Smooth muscle cell (in vitro differentiated cells): Measurements from ENCODE around the gene CASP5. TPM values are rescaled to one million over a fixed set of nuclear protein-coding genes. Genes with fewer than 3 reads are reported as not detected.
A peak's percentile ranks its signal among the peaks of the same experiment; 100 is the strongest.

ENCODE experiments used
- DNase-seq: peaks from one replicate; lab custom pipeline; 2025; ENCODE audit not compliant: unreplicated experiment; lab: John Stamatoyannopoulos, UW
- H2AFZ ChIP-seq: fragments of 200-600 bp; sonication (generic); 2 replicates; pipeline ENCODE4 v1.6.0; 2016; ENCODE audit warnings: antibody characterized with exemption, low read depth, mild to moderate bottlenecking
- H3F3A ChIP-seq: fragments of 200-600 bp; sonication (generic); 2 replicates; pipeline ENCODE4 v1.6.0; 2017; ENCODE audit warnings: antibody characterized with exemption, low read depth
- H3K27ac ChIP-seq: fragments of 200-600 bp; sonication (generic); 2 replicates; pipeline ENCODE4 v1.5.1; 2016; ENCODE audit warnings: low read depth, mild to moderate bottlenecking
- H3K27me3 ChIP-seq: fragments of 200-600 bp; sonication (generic); 2 replicates; pipeline ENCODE4 v1.6.1; 2016; ENCODE audit warnings: low read depth, mild to moderate bottlenecking
- H3K36me3 ChIP-seq: fragments of 200-600 bp; sonication (generic); 2 replicates; pipeline ENCODE4 v1.5.1; 2016; ENCODE audit warnings: low read depth
- H3K4me1 ChIP-seq: fragments of 200-600 bp; sonication (generic); 2 replicates; pipeline ENCODE4 v1.5.1; 2016; ENCODE audit warnings: low read depth
- H3K4me2 ChIP-seq: fragments of 200-600 bp; sonication (generic); 2 replicates; pipeline ENCODE4 v1.6.0; 2016; ENCODE audit warnings: mild to moderate bottlenecking
- H3K4me3 ChIP-seq: fragments of 200-600 bp; sonication (generic); 2 replicates; pipeline ENCODE4 v1.5.1; 2016; ENCODE audit warnings: mild to moderate bottlenecking
- H3K79me2 ChIP-seq: fragments of 200-600 bp; sonication (generic); 2 replicates; pipeline ENCODE4 v1.6.0; 2016; ENCODE audit warnings: low read depth, mild to moderate bottlenecking
- H3K9ac ChIP-seq: fragments of 200-600 bp; sonication (generic); 2 replicates; pipeline ENCODE4 v1.6.0; 2016; ENCODE audit warnings: low read depth
- H3K9me3 ChIP-seq: fragments of 200-600 bp; sonication (generic); replicated peaks from 2 replicates; pipeline ENCODE4 v1.5.1; 2016; ENCODE audit warnings: low read depth
- H4K20me1 ChIP-seq: fragments of 200-600 bp; sonication (generic); 2 replicates; pipeline ENCODE4 v1.6.0; 2016; ENCODE audit warnings: low read depth
- WGBS: methylation state at CpG from one replicate; pipeline ENCODE4 v1.1.7; 2016; ENCODE audit warnings: low lambda C conversion rate; 5-methylcytosine and 5-hydroxymethylcytosine counted together
- polyA plus RNA-seq: library from polyadenylated mRNA; unstranded; fragments of >200 nt; fragmentation: Nextera tagmentation; extraction: Ambion mirVana; gene quantifications from 2 replicates; pipeline ENCODE4 v1.2.1, GENCODE V29; 2016
- total RNA-seq: library from RNA; depleted of rRNA; stranded (reverse); fragments of >200 nt; gene quantifications from 2 replicates; pipeline ENCODE4 v1.2.3, GENCODE V29; 2014
- TF ChIP-seq, protein P1 (sequence below): fragments of 200-600 bp; sonication (generic); IDR thresholded peaks from 2 replicates; pipeline ENCODE4 v1.5.1; 2017; ENCODE audit warnings: borderline replicate concordance, mild to moderate bottlenecking, antibody characterized with exemption; ENCODE audit not compliant: insufficient read depth, poor library complexity, severe bottlenecking

The CASP5 gene
- total and polyA plus RNA-seq, 2 experiments from 2014 or later, result not detected

DNA sequence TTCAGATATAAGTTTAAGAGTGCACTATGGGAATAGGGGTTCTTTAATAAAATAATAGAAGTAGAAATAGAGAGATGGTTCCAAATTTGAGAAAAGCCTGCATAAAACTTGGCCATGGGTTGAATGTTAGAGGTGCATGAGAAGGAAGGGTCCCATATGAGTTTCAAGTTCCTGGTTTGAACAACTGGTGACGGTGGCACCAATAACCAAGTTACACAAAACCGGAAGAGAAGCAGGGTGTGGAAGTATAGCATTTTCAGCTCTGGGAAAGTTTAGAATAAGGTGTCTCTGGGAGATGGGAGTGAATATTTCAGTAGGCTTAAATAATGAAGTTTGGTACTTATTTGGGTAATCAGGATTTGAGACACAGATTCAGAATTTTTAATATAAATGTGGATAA lies 9.5 kb upstream of the CASP5 start:
- H3K4me1 ChIP-seq, result no peaks in the 10 kb centered on the region
- H3K4me2 ChIP-seq, result no peak overlapping the region
- WGBS, result 98% methylated on average over 2 of the region's 2 CpGs
- no peaks in the 10 kb centered on the region for H3K79me2 ChIP-seq
- no peaks in the 10 kb centered on the region for H3K36me3 ChIP-seq
- no peaks in the 10 kb centered on the region for H3F3A ChIP-seq
- H2AFZ ChIP-seq, result no peak overlapping the region
- no peaks in the 10 kb centered on the region for H3K9me3 ChIP-seq
- no peak overlapping the region for H3K9ac ChIP-seq
- TF ChIP-seq, protein P1, sequence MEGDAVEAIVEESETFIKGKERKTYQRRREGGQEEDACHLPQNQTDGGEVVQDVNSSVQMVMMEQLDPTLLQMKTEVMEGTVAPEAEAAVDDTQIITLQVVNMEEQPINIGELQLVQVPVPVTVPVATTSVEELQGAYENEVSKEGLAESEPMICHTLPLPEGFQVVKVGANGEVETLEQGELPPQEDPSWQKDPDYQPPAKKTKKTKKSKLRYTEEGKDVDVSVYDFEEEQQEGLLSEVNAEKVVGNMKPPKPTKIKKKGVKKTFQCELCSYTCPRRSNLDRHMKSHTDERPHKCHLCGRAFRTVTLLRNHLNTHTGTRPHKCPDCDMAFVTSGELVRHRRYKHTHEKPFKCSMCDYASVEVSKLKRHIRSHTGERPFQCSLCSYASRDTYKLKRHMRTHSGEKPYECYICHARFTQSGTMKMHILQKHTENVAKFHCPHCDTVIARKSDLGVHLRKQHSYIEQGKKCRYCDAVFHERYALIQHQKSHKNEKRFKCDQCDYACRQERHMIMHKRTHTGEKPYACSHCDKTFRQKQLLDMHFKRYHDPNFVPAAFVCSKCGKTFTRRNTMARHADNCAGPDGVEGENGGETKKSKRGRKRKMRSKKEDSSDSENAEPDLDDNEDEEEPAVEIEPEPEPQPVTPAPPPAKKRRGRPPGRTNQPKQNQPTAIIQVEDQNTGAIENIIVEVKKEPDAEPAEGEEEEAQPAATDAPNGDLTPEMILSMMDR, result no peak
- H3K4me3 ChIP-seq, result no peak overlapping the region
- DNase-seq, result no peak
- H3K27me3 ChIP-seq, result no peaks in the 10 kb centered on the region
- H4K20me1 ChIP-seq, result no peaks in the 10 kb centered on the region
- H3K27ac ChIP-seq, result no peak overlapping the region

DNA sequence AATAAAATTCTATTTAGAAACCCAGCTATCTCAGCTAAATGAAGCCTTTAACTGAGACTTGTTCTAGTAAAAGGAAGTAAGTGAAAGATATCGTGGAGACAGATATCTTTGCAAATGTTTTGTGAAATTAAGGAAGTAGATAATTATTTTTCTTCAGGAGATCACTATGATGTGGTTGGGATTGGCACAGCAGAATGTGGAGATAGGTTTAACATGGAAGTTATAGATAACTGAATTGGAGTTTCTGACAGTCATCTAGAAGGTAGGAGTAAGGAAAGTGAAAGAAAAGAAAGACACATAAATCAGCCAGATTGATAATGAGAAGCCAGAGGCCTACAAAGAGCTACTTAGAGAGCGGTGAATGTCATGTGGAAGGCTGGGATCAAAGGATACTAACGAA lies 4.7 kb upstream of the CASP5 start:
- H2AFZ ChIP-seq, result peak overlapping the region; percentile 69
- no peaks in the 10 kb centered on the region for H3K9me3 ChIP-seq
- H3F3A ChIP-seq, result no peaks in the 10 kb centered on the region
- TF ChIP-seq, protein P1, result no peak
- no peak overlapping the region for H3K4me2 ChIP-seq
- no peaks in the 10 kb centered on the region for H3K4me1 ChIP-seq
- H3K4me3 ChIP-seq, result no peak overlapping the region
- H3K27me3 ChIP-seq, result no peaks in the 10 kb centered on the region
- H3K79me2 ChIP-seq, result no peaks in the 10 kb centered on the region
- H3K36me3 ChIP-seq, result no peaks in the 10 kb centered on the region
- DNase-seq, result no peak
- H3K9ac ChIP-seq, result no peak overlapping the region
- H3K27ac ChIP-seq, result no peak overlapping the region
- WGBS, result 59% methylated on average over 3 of the region's 3 CpGs
- H4K20me1 ChIP-seq, result no peaks in the 10 kb centered on the region

DNA sequence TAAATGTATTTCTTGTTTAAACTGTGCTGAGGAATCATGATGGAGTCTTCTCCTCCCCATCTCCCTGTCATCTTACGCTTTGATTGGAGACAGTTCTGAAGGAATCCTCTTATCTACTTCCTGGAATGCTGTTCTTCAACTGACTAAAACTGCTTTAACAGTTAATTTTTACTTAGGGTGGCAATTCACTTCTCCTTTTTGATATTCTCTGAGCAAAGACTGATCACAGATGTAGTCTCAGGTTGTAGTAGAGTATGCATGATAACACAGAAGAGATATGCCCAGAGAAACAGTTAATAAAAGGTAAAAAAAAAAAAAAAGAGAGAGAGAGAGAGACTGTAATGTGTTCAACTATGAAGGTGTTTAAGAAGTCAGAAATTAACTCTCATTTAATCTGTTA lies 1.4 kb upstream of the CASP5 start:
- TF ChIP-seq, protein P1, result no peak

DNA sequence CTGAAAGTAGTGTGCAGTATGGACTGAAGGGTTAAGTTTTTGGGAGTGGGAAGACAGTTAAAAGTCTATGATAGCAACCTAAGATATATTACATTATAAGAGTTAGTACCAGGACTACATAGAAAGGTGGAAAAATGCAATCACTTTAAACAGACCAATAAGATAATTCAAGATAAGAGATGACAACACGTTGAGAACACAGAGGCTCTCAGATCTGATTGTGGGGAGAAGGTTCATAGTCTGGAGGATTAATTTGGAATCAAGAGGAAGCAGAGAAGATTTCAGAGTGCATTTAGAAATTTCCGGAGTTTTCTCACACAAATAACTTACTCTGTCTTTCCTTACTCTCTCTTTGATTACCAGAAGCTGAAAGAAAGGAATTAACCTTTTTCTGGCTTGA lies 441 bp downstream of the CASP5 start:
- no peaks in the 10 kb centered on the region for H3K27me3 ChIP-seq
- TF ChIP-seq, protein P1, result no peak
- H3F3A ChIP-seq, result no peaks in the 10 kb centered on the region
- H3K9me3 ChIP-seq, result no peaks in the 10 kb centered on the region
- no peak overlapping the region for H3K4me2 ChIP-seq
- no peak overlapping the region for H2AFZ ChIP-seq
- H3K9ac ChIP-seq, result no peak overlapping the region
- H3K79me2 ChIP-seq, result no peaks in the 10 kb centered on the region
- no peaks in the 10 kb centered on the region for H3K36me3 ChIP-seq
- 66% methylated on average over 2 of the region's 2 CpGs for WGBS
- H3K4me1 ChIP-seq, result no peaks in the 10 kb centered on the region
- H3K4me3 ChIP-seq, result no peak overlapping the region
- H3K27ac ChIP-seq, result no peak overlapping the region
- no peaks in the 10 kb centered on the region for H4K20me1 ChIP-seq
- DNase-seq, result no peak

More for the DNA sequence above, 1.4 kb upstream of the CASP5 start:
- Histone ChIP-seq H4K20me1 (no peaks in the 10 kb centered on the region), H3F3A (no peaks in the 10 kb centered on the region), H3K4me1 (no peaks in the 10 kb centered on the region), H3K27ac (no peak overlapping the region), H3K9ac (no peak overlapping the region), H3K36me3 (no peaks in the 10 kb centered on the region), H3K4me2 (no peak overlapping the region), H3K9me3 (no peaks in the 10 kb centered on the region), H2AFZ (no peak overlapping the region), H3K79me2 (no peaks in the 10 kb centered on the region), H3K4me3 (no peak overlapping the region), H3K27me3 (no peaks in the 10 kb centered on the region)
- 50% methylated on average over 1 of the region's 1 CpG for WGBS
- no peak for DNase-seq
